ENCODE measurements around the gene TEX52. TPM values are rescaled to one million over a fixed set of nuclear protein-coding genes. Genes with fewer than 3 reads are reported as not detected.

Gene TEX52
- total and polyA plus RNA-seq, 2 of the 8 experiments (the other 6 are each of a cell fraction or from before 2014, with no cell fraction given) = not detected

- TF ChIP-seq NANOG (IDR thresholded peaks at IDR 0.05; ENCODE audit: insufficient read depth, low read depth, low read length, poor library complexity, severe bottlenecking) (no peak), EZH2 (IDR thresholded peaks at IDR 0.05; ENCODE audit: low read depth, low read length, severe bottlenecking) (no peak), GTF2F1 (IDR thresholded peaks at IDR 0.05; ENCODE audit: borderline replicate concordance, low read depth, low read length) (no peak), SIRT6 (IDR thresholded peaks at IDR 0.05; ENCODE audit: low read length) (no peak)
Observed at GRCh38 chr12:2877953-2878732, 21.3 kb upstream of the TEX52 start (continued).
